WTC11 (cell line): ENCODE data around the gene PLEKHM3.

Experiments used
- ERG ChIP-seq: fragments of 250-450 bp; sonication (Bioruptor Pico); IDR thresholded peaks from 2 replicates; pipeline ENCODE4 v1.8.0; 2021; ENCODE audit warnings: mild to moderate bottlenecking
- GABPB1 ChIP-seq: sonication (generic); formaldehyde crosslinking; IDR thresholded peaks from 2 replicates; pipeline ENCODE4 v1.8.1; 2023; ENCODE audit warnings: mild to moderate bottlenecking, missing genetic modification reagents
- KAT7 ChIP-seq: sonication (generic); formaldehyde crosslinking; IDR thresholded peaks from 2 replicates; pipeline ENCODE4 v1.8.1; 2023; ENCODE audit warnings: missing genetic modification reagents, mild to moderate bottlenecking, borderline replicate concordance
- MXD4 ChIP-seq: fragments of 250-450 bp; sonication (Bioruptor Pico); IDR thresholded peaks from 2 replicates; pipeline ENCODE4 v1.8.0; 2021; ENCODE audit warnings: mild to moderate bottlenecking, moderate library complexity, borderline replicate concordance
- NR1H2 ChIP-seq: sonication (generic); formaldehyde crosslinking; IDR thresholded peaks from 2 replicates; pipeline ENCODE4 v1.9.0; 2021; ENCODE audit warnings: mild to moderate bottlenecking, moderate library complexity, missing genetic modification reagents
- SP1 ChIP-seq: sonication (generic); formaldehyde crosslinking; conservative IDR thresholded peaks from 2 replicates; pipeline ENCODE4 v1.8.1; 2022; ENCODE audit warnings: missing genetic modification reagents
- USF2 ChIP-seq: sonication (generic); formaldehyde crosslinking; IDR thresholded peaks from 2 replicates; pipeline ENCODE4 v1.8.1; 2023; ENCODE audit warnings: mild to moderate bottlenecking, missing genetic modification reagents, moderate library complexity
- ZNF121 ChIP-seq: sonication (generic); formaldehyde crosslinking; IDR thresholded peaks from 2 replicates; pipeline ENCODE4 v1.8.0; 2023; ENCODE audit warnings: missing genetic modification reagents
- TF ChIP-seq, protein P1 (sequence below): sonication (generic); formaldehyde crosslinking; IDR thresholded peaks from 2 replicates; pipeline ENCODE4 v1.8.1; 2023; ENCODE audit warnings: mild to moderate bottlenecking, missing genetic modification reagents
- TF ChIP-seq, protein P2 (sequence below): fragments of 200-600 bp; IDR thresholded peaks from 2 replicates; pipeline ENCODE4 v1.8.0; 2022; ENCODE audit warnings: antibody characterized with exemption

DNA sequence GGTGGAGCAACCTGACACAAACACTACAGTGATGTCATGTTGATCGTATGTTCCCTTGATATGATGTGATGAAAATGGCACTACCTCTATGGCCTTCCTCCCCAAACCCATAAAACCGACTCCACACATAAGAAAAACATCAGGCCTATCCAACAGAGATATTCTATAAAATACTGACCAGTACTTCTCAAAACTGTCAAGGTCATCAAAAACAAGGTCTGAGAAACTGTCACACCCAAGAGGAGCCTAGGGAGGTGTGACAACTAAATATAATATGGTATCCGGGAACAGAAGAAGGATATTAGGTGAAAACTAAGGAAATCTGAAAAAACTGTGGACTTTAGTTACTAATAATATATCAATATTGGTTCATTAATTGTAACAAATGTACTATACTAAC, 169.7 kb downstream of the PLEKHM3 start:
- TF ChIP-seq MXD4 (CRISPR knock-in tag), result no peak
- no peak for TF ChIP-seq SP1 (CRISPR knock-in tag)
- TF ChIP-seq GABPB1 (CRISPR knock-in tag), result no peak
- no peak for TF ChIP-seq ERG (CRISPR knock-in tag)
- no peak for TF ChIP-seq ZNF121 (CRISPR knock-in tag)
- no peak for TF ChIP-seq USF2 (CRISPR knock-in tag)
- TF ChIP-seq, protein P1, sequence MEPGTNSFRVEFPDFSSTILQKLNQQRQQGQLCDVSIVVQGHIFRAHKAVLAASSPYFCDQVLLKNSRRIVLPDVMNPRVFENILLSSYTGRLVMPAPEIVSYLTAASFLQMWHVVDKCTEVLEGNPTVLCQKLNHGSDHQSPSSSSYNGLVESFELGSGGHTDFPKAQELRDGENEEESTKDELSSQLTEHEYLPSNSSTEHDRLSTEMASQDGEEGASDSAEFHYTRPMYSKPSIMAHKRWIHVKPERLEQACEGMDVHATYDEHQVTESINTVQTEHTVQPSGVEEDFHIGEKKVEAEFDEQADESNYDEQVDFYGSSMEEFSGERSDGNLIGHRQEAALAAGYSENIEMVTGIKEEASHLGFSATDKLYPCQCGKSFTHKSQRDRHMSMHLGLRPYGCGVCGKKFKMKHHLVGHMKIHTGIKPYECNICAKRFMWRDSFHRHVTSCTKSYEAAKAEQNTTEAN (CRISPR knock-in tag), result no peak
- TF ChIP-seq NR1H2 (CRISPR knock-in tag), result no peak
- TF ChIP-seq, protein P2, sequence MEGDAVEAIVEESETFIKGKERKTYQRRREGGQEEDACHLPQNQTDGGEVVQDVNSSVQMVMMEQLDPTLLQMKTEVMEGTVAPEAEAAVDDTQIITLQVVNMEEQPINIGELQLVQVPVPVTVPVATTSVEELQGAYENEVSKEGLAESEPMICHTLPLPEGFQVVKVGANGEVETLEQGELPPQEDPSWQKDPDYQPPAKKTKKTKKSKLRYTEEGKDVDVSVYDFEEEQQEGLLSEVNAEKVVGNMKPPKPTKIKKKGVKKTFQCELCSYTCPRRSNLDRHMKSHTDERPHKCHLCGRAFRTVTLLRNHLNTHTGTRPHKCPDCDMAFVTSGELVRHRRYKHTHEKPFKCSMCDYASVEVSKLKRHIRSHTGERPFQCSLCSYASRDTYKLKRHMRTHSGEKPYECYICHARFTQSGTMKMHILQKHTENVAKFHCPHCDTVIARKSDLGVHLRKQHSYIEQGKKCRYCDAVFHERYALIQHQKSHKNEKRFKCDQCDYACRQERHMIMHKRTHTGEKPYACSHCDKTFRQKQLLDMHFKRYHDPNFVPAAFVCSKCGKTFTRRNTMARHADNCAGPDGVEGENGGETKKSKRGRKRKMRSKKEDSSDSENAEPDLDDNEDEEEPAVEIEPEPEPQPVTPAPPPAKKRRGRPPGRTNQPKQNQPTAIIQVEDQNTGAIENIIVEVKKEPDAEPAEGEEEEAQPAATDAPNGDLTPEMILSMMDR, result no peak
- TF ChIP-seq KAT7 (CRISPR knock-in tag), result no peak
